ENCODE data around the gene NAA15.
"Not testable (repeated sequence)": the region's sequence is repeated elsewhere in the genome, so short reads cannot be mapped to it uniquely, and the experiment has no call there.

Gene NAA15

GRCh38 chr4:139297001-139297410, 4.3 kb upstream of the NAA15 start:
- DNase-seq, result no peak

- DNase-seq, result no peak
Measured at GRCh38 chr4:139299536-139299935, 1.8 kb upstream of the NAA15 start.

GRCh38 chr4:139300431-139301112, 733 bp upstream of the NAA15 start:
- peak in 5 of 58 donors; percentile 38 to 59 (median 47) for DNase-seq

GRCh38 chr4:139301821-139302611, 711 bp downstream of the NAA15 start, which contains the start of gene NDUFC1:
TSS of gene NDUFC1 (minus strand) at chr4:139302477. CDS start at chr4:139295798, 6,679 bp downstream.
- DNase-seq, result peak in 46 of 58 donors; percentile 19 to 78 (median 51)

GRCh38 chr4:139304920-139305319, 3.6 kb downstream of the NAA15 start:
- no peak for DNase-seq

- DNase-seq, result no peak
Measured at GRCh38 chr4:139311909-139312308, 10.6 kb downstream of the NAA15 start.

GRCh38 chr4:139312552-139313332, 11.4 kb downstream of the NAA15 start:
- DNase-seq, result no peak

GRCh38 chr4:139313414-139313813, 12.1 kb downstream of the NAA15 start:
- not testable (repeated sequence) for DNase-seq

- DNase-seq, result no peak
Measured at GRCh38 chr4:139314047-139314800, 12.9 kb downstream of the NAA15 start.

- DNase-seq, result no peak
Measured at GRCh38 chr4:139315221-139315675, 13.9 kb downstream of the NAA15 start.

- no peak for DNase-seq
Measured at GRCh38 chr4:139316733-139317132, 15.4 kb downstream of the NAA15 start.

GRCh38 chr4:139317635-139318034, 16.3 kb downstream of the NAA15 start:
- DNase-seq, result no peak

- DNase-seq, result no peak
Measured at GRCh38 chr4:139319571-139319970, 18.3 kb downstream of the NAA15 start.

- not testable (repeated sequence) for DNase-seq
Measured at GRCh38 chr4:139322070-139322469, 20.8 kb downstream of the NAA15 start.

GRCh38 chr4:139322541-139322940, 21.2 kb downstream of the NAA15 start:
- not testable (repeated sequence) for DNase-seq

GRCh38 chr4:139324620-139325019, 23.3 kb downstream of the NAA15 start:
- no peak for DNase-seq

GRCh38 chr4:139329665-139330200, 28.4 kb downstream of the NAA15 start:
- no peak for DNase-seq

- DNase-seq, result peak in 5 of 58 donors; percentile 5 to 49 (median 13)
Measured at GRCh38 chr4:139330283-139330682, 29.0 kb downstream of the NAA15 start.

- no peak for DNase-seq
Measured at GRCh38 chr4:139331185-139331584, 29.9 kb downstream of the NAA15 start.

GRCh38 chr4:139333046-139333445, 31.7 kb downstream of the NAA15 start:
- no peak for DNase-seq

GRCh38 chr4:139337612-139338011, 36.3 kb downstream of the NAA15 start:
- DNase-seq, result no peak
